Stimulated activated CD4-positive, alpha-beta T cell treated with anti-CD3 and anti-CD28 coated beads, TNF-alpha, amount 100 ng/mL, for 1 hour (primary cell): Measurements from ENCODE around the gene N4BP2L1.

Experiments used
- DNase-seq, 3 donors: peaks; one replicate each; pipeline ENCODE4 v3.0.0-alpha.2; 2020; ENCODE audit warnings: low read depth in 3 of 3, low spot score in 1 of 3

Gene N4BP2L1

GRCh38 chr13:32427852-32428580 lies at the start of gene N4BP2L1:
Gene N4BP2L1 (minus strand): TSS chr13:32428130. CDS start chr13:32428082, 48 bp downstream.
- peak; percentile 57 to 74 (median 59) for DNase-seq

GRCh38 chr13:32476892-32477291 lies 49.0 kb upstream of the N4BP2L1 start:
- no peak for DNase-seq

GRCh38 chr13:32476021-32476731 lies 48.2 kb upstream of the N4BP2L1 start:
- no peak for DNase-seq

GRCh38 chr13:32474999-32475792 lies 47.3 kb upstream of the N4BP2L1 start:
- DNase-seq, result no peak

- no peak for DNase-seq
Measured at GRCh38 chr13:32473650-32474049, 45.7 kb upstream of the N4BP2L1 start.

GRCh38 chr13:32472194-32472621 lies 44.3 kb upstream of the N4BP2L1 start:
- DNase-seq, result no peak

GRCh38 chr13:32471187-32471922 lies 43.4 kb upstream of the N4BP2L1 start:
- no peak for DNase-seq

GRCh38 chr13:32468502-32469142 lies 40.7 kb upstream of the N4BP2L1 start:
- no peak for DNase-seq

GRCh38 chr13:32456591-32456990 lies 28.7 kb upstream of the N4BP2L1 start:
- DNase-seq, result no peak

- DNase-seq, result no peak
Measured at GRCh38 chr13:32455594-32455903, 27.6 kb upstream of the N4BP2L1 start.

GRCh38 chr13:32454886-32455593 lies 27.1 kb upstream of the N4BP2L1 start:
- DNase-seq, result no peak

- DNase-seq, result no peak
Measured at GRCh38 chr13:32453981-32454380, 26.1 kb upstream of the N4BP2L1 start.

GRCh38 chr13:32448972-32449371 lies 21.0 kb upstream of the N4BP2L1 start:
- DNase-seq, result no peak

GRCh38 chr13:32447894-32448623 lies 20.1 kb upstream of the N4BP2L1 start:
- DNase-seq, result no peak

- DNase-seq, result no peak
Measured at GRCh38 chr13:32446773-32447465, 19.0 kb upstream of the N4BP2L1 start.

GRCh38 chr13:32446220-32446619 lies 18.3 kb upstream of the N4BP2L1 start:
- DNase-seq, result no peak

- no peak for DNase-seq
Measured at GRCh38 chr13:32445461-32445860, 17.5 kb upstream of the N4BP2L1 start.

- no peak for DNase-seq
Measured at GRCh38 chr13:32443111-32443510, 15.2 kb upstream of the N4BP2L1 start.

- no peak for DNase-seq
Measured at GRCh38 chr13:32438871-32439270, 10.9 kb upstream of the N4BP2L1 start.
